BLaER1 treated with 17β-estradiol and CSF1 and Interleukin-3, amounts not matched to agents 10 nM and 100 nM (cell line): ENCODE results near the gene FAM83E.
A peak's percentile ranks its signal among the peaks of the same experiment; 100 is the strongest.
"Not testable (repeated sequence)": the region's sequence is repeated elsewhere in the genome, so short reads cannot be mapped to it uniquely, and the experiment has no call there.

ENCODE experiments used
- H3K27ac ChIP-seq, 11 experiments: shearing (Covaris generic); formaldehyde crosslinking; 2 replicates each; pipeline ENCODE4 v1.8.1; 2022
- H3K27me3 ChIP-seq, 11 experiments: shearing (Covaris generic); formaldehyde crosslinking; 2 replicates each; pipeline ENCODE4 v1.8.1; 2022
- H3K36me3 ChIP-seq, 11 experiments: shearing (Covaris generic); formaldehyde crosslinking; 2 replicates each; pipeline ENCODE4 v1.8.1; 2022
- H3K4me1 ChIP-seq, 10 experiments: shearing (Covaris generic); formaldehyde crosslinking; 2 replicates each; pipeline ENCODE4 v1.8.1; 2022
- H3K4me2 ChIP-seq, 11 experiments: shearing (Covaris generic); formaldehyde crosslinking; 2 replicates each; pipeline ENCODE4 v1.8.1; 2022
- H3K4me3 ChIP-seq, 10 experiments: shearing (Covaris generic); formaldehyde crosslinking; 2 replicates each; pipeline ENCODE4 v1.8.1; 2022
- H3K9ac ChIP-seq, 11 experiments: shearing (Covaris generic); formaldehyde crosslinking; 2 replicates each; pipeline ENCODE4 v1.8.1; 2022
- H3K9me3 ChIP-seq, 11 experiments: shearing (Covaris generic); formaldehyde crosslinking; replicated peaks in 1 of 11; 2 replicates each; pipeline ENCODE4 v1.8.1; 2022
- H4K20me1 ChIP-seq, 11 experiments: shearing (Covaris generic); formaldehyde crosslinking; 2 replicates each; pipeline ENCODE4 v1.8.1; 2022
- Cebpa-rat ChIP-seq, 11 experiments: shearing (Covaris generic); IDR thresholded peaks; 2 replicates each; pipeline ENCODE4 v1.8.1; 2022

Gene FAM83E

DNA sequence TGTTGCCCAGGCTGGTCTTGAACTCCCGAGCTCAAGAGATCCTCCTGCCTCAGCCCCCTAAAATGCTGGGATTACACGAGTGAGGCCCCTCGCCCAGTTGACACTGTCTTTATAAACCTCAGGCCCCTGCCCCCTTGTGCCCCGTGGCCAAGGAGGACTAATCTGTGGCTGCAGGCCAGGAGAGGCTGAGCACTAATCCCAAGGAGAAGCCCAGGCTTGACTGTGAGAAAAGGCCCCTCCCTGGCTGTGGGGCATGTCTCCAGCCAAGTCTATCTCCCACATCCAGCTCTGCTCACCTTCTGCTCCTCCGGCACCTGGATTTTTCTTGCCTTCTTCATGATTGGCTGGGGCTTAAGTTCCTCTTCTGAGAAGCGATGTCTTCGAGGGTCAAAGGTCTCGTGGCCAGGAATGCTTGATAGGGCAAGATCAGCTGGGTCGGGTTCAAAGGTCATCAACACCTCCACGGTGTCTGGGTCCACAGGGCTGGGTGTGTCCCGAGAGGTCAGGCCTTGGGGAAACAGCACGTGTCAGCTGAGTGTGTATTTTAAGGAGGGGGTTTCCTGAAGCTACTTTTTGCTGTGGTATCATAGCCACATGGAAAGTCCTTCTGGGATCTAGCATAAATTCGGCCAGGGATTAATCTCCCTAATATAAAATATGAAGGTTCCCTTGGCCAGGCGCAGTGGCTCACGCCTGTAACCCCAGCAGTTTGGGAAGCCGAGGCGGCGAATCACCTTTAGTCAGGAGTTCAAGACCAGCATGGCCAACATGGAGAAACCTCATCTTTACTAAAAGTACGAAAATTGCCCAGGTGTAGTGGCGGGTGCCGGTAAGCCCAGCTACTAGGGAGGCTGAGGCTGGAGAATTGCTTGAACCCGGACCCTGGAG is 18.5 kb upstream of the FAM83E start:
- peaks cover 0 to 40% (median 11%) of the 10 kb centered on the region in 11 experiments; a peak in 10 of 22 replicates for H4K20me1 ChIP-seq
- TF ChIP-seq Cebpa-rat (IDR thresholded peaks at IDR 0.05), result no peak
- H3K4me1 ChIP-seq, result peaks cover 52 to 74% (median 61%) of the 10 kb centered on the region in 10 experiments
- H3K27me3 ChIP-seq, result no peaks in the 10 kb centered on the region
- H3K4me3 ChIP-seq, result peak overlapping the region; percentile 47 to 98 (median 90)
- H3K36me3 ChIP-seq, result peaks cover 16 to 53% (median 38%) of the 10 kb centered on the region in 11 experiments; a peak in 20 of 22 replicates
- H3K27ac ChIP-seq, result peak overlapping the region; percentile 90 to 99 (median 97)
- H3K9me3 ChIP-seq, result no peaks in the 10 kb centered on the region
- peak overlapping the region; percentile 95 to 99 (median 98) for H3K4me2 ChIP-seq
- H3K9ac ChIP-seq, result peak overlapping the region; percentile 88 to 98 (median 93)

DNA sequence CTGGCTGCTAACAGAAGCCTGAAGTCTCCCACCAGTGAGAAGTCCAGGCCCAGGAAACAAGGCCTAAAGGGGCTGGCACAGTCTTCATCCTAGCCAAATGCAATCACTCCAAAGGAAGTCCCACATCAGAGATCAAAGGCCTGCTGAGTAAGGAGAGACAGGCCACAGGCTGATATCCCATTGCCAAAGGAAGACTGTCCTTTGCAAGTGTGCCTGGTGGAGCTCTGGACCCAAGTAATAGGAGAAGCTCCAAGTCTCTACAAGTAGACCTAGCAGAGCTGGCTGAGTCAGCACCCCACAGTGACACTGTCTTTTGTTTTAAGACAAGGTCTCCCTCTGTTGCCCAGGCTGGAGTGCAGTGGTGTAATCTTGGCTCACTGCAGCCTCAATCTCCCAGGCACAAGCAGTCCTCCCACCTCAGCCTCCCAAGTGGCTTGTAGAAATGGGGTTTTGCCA is 17.8 kb upstream of the FAM83E start:
- no peak for TF ChIP-seq Cebpa-rat (IDR thresholded peaks at IDR 0.05)
- H3K36me3 ChIP-seq, result peaks cover 23 to 59% (median 40%) of the 10 kb centered on the region in 11 experiments; a peak in 20 of 22 replicates
- peak overlapping the region; percentile 95 to 99 (median 98) for H3K4me2 ChIP-seq
- H3K9ac ChIP-seq, result peak overlapping the region; percentile 88 to 98 (median 93)
- H3K27me3 ChIP-seq, result no peaks in the 10 kb centered on the region
- H3K27ac ChIP-seq, result peak overlapping the region; percentile 90 to 99 (median 97)
- H3K4me3 ChIP-seq, result peak overlapping the region in 9 of 10 experiments; percentile 2 to 98 (median 88); a peak in 9 of 20 replicates
- H3K9me3 ChIP-seq, result no peaks in the 10 kb centered on the region
- peaks cover 0 to 45% (median 13%) of the 10 kb centered on the region in 11 experiments; a peak in 10 of 22 replicates for H4K20me1 ChIP-seq
- H3K4me1 ChIP-seq, result peaks cover 51 to 72% (median 60%) of the 10 kb centered on the region in 10 experiments

DNA sequence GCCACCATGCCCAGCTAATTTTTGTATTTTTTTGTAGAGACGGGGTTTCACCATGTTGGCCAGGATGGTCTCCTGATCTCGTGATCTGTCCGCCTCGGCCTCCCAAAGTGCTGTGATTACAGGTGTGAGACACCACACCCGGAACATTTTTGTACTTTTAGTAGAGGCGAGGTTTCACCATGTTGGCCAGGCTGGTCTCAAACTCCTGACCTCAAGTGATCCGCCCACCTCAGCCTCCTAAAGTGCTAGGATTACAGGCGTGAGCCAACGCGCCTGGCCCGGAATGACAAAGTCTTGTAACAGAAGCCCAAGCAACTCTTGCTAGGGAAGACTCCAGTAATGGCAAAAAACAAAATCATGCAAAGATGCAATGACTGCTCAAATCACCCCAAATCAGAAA is 17.4 kb upstream of the FAM83E start:
- peak overlapping the region; percentile 90 to 99 (median 97); a peak in 20 of 22 replicates for H3K27ac ChIP-seq
- peak overlapping the region; percentile 88 to 98 (median 93); a peak in 19 of 22 replicates for H3K9ac ChIP-seq
- peak overlapping the region; percentile 95 to 99 (median 98) for H3K4me2 ChIP-seq
- H3K36me3 ChIP-seq, result peaks cover 26 to 61% (median 44%) of the 10 kb centered on the region in 11 experiments; a peak in 20 of 22 replicates
- H4K20me1 ChIP-seq, result peaks cover 0 to 45% (median 13%) of the 10 kb centered on the region in 11 experiments; a peak in 10 of 22 replicates
- H3K4me1 ChIP-seq, result peaks cover 51 to 76% (median 62%) of the 10 kb centered on the region in 10 experiments
- not testable (repeated sequence) for H3K27me3 ChIP-seq, H3K9me3 ChIP-seq
- 0 out of 20 replicates have a peak overlapping the region, but pooled peaks of 3 of the 10 experiments have one; percentile 2 to 94 (median 88) for H3K4me3 ChIP-seq

DNA sequence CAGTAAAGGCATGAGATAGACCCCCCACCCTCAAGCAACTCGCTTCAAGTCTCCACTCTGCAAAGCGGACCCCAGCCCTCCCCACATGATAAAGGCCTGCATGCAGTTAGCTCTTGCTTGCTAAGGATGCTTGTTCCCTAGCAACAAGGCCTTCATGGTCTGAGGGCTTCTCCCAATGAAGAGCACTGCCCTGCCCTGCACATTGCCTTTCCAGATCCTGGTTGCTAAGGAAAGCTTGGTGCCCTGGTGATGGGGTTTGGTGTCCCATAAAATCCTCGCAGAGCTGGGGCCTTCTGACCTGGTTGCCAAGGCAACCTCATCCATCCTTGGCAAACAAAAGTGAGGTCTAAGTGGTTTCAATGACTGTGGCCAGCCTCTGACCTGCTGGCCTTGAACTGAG is 16.3 kb upstream of the FAM83E start:
- H3K27me3 ChIP-seq, result no peaks in the 10 kb centered on the region
- H4K20me1 ChIP-seq, result peaks cover 0 to 37% (median 13%) of the 10 kb centered on the region in 11 experiments; a peak in 9 of 22 replicates
- TF ChIP-seq Cebpa-rat (IDR thresholded peaks at IDR 0.05), result no peak
- peak overlapping the region in 5 of 10 experiments; percentile 8 to 61 (median 25); a peak in 6 of 20 replicates for H3K4me3 ChIP-seq
- H3K9ac ChIP-seq, result peak overlapping the region; percentile 35 to 88 (median 66); a peak in 21 of 22 replicates
- peaks cover 51 to 71% (median 57%) of the 10 kb centered on the region in 10 experiments for H3K4me1 ChIP-seq
- H3K27ac ChIP-seq, result peak overlapping the region in 10 of 11 experiments; percentile 39 to 99 (median 94); a peak in 20 of 22 replicates
- peak overlapping the region; percentile 95 to 99 (median 98) for H3K4me2 ChIP-seq
- peaks cover 30 to 66% (median 51%) of the 10 kb centered on the region in 11 experiments; a peak in 21 of 22 replicates for H3K36me3 ChIP-seq
- no peaks in the 10 kb centered on the region for H3K9me3 ChIP-seq

DNA sequence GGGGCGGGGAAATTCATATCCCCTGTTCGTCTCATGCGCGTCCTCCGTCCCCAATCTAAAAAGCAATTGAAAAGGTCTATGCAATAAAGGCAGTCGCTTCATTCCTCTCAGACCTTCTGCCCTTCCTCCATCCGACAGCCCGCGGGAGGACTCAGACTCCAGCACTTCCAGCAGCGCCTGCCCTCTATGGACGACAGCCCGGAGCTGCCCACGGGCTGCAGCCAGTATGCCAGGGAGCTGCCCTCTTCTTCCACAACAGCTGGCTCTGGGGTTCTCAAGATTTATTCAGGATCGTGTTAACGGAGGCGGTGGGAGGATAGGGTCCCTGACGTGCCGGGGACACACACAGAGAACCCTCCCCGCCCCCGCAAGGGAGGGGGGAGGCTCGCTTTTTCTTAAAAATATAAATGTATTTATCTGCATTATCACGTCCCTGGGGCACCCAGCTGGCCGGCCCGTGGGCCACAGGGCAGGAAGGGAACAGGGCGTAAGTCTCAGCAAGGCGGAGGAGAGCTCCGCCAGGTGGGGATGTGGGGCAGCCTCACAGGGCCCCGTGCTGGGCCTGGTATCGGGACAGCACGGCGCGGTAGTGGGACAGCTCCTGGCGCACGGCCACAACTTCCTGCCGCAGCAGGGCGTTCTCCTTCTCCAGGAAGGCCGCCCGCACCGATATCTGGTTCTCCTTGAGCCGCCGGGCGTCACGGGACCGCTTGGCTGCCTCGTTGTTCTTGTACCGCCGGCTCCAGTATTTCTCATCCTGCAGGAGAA is 15.6 kb upstream of the FAM83E start:
- H3K4me3 ChIP-seq, result peak overlapping the region in 7 of 10 experiments; percentile 0 to 61 (median 15); a peak in 10 of 20 replicates
- no peaks in the 10 kb centered on the region for H3K27me3 ChIP-seq
- no peaks in the 10 kb centered on the region for H3K9me3 ChIP-seq
- H3K36me3 ChIP-seq, result peaks cover 36 to 73% (median 57%) of the 10 kb centered on the region in 11 experiments
- H3K9ac ChIP-seq, result peak overlapping the region; percentile 35 to 88 (median 66); a peak in 21 of 22 replicates
- H3K4me1 ChIP-seq, result peaks cover 52 to 69% (median 57%) of the 10 kb centered on the region in 10 experiments
- peak overlapping the region; percentile 95 to 99 (median 98) for H3K4me2 ChIP-seq
- TF ChIP-seq Cebpa-rat (IDR thresholded peaks at IDR 0.05), result no peak
- H4K20me1 ChIP-seq, result peaks cover 0 to 37% (median 13%) of the 10 kb centered on the region in 11 experiments; a peak in 9 of 22 replicates
- H3K27ac ChIP-seq, result peak overlapping the region in 10 of 11 experiments; percentile 39 to 99 (median 94); a peak in 20 of 22 replicates

DNA sequence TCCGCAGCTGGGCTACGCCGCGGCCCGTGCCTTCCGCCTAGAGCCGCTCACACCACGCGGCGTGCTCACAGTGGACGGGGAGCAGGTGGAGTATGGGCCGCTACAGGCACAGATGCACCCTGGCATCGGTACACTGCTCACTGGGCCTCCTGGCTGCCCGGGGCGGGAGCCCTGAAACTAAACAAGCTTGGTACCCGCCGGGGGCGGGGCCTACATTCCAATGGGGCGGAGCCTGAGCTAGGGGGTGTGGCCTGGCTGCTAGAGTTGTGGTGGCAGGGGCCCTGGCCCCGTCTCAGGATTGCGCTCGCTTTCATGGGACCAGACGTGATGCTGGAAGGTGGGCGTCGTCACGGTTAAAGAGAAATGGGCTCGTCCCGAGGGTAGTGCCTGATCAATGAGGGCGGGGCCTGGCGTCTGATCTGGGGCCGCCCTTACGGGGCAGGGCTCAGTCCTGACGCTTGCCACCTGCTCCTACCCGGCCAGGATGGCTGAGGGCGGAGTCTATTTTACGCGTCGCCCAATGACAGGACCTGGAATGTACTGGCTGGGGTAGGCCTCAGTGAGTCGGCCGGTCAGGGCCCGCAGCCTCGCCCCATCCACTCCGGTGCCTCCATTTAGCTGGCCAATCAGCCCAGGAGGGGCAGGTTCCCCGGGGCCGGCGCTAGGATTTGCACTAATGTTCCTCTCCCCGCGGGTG is 14.9 kb upstream of the FAM83E start:
- Histone ChIP-seq H3K36me3 (peaks cover 36 to 77% (median 58%) of the 10 kb centered on the region in 11 experiments), H3K4me1 (peaks cover 53 to 71% (median 57%) of the 10 kb centered on the region in 10 experiments), H3K27ac (peak overlapping the region in 10 of 11 experiments; percentile 39 to 99 (median 94); a peak in 18 of 22 replicates), H3K27me3 (no peaks in the 10 kb centered on the region), H3K4me3 (no peak overlapping the region), H4K20me1 (peaks cover 0 to 37% (median 13%) of the 10 kb centered on the region in 11 experiments; a peak in 9 of 22 replicates), H3K4me2 (peak overlapping the region; percentile 95 to 99 (median 98); a peak in 21 of 22 replicates), H3K9ac (peak overlapping the region in 10 of 11 experiments; percentile 56 to 88 (median 66); a peak in 15 of 22 replicates), H3K9me3 (no peaks in the 10 kb centered on the region)
- no peak for TF ChIP-seq Cebpa-rat (IDR thresholded peaks at IDR 0.05)

DNA sequence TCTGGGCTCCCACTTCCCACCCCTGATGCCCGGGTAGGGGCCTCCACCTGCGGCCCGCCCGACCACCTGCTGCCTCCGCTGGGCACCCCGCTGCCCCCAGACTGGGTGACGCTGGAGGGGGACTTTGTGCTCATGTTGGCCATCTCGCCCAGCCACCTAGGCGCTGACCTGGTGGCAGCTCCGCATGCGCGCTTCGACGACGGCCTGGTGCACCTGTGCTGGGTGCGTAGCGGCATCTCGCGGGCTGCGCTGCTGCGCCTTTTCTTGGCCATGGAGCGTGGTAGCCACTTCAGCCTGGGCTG is 14.4 kb upstream of the FAM83E start:
- peaks cover 0 to 37% (median 13%) of the 10 kb centered on the region in 11 experiments; a peak in 9 of 22 replicates for H4K20me1 ChIP-seq
- H3K36me3 ChIP-seq, result peaks cover 36 to 77% (median 58%) of the 10 kb centered on the region in 11 experiments
- no peak overlapping the region for H3K4me2 ChIP-seq
- H3K4me3 ChIP-seq, result no peak overlapping the region
- no peak overlapping the region for H3K9ac ChIP-seq
- TF ChIP-seq Cebpa-rat (IDR thresholded peaks at IDR 0.05), result no peak
- H3K4me1 ChIP-seq, result peaks cover 55 to 71% (median 57%) of the 10 kb centered on the region in 10 experiments
- no peak overlapping the region; a peak in 1 of 22 replicates for H3K27ac ChIP-seq
- H3K9me3 ChIP-seq, result no peaks in the 10 kb centered on the region
- H3K27me3 ChIP-seq, result no peaks in the 10 kb centered on the region
